Occipital lobe (tissue), 2 donors: ENCODE measurements around the gene MEF2D. TPM values are rescaled to one million over a fixed set of nuclear protein-coding genes. Genes with fewer than 3 reads are reported as not detected.

Experiments used
- DNase-seq: peaks from one replicate; lab custom pipeline; 2025; lab: John Stamatoyannopoulos, UW
- total RNA-seq: library from RNA; depleted of rRNA; stranded (reverse); fragments of >200 nt; gene quantifications from one replicate; pipeline ENCODE4 v1.2.3, GENCODE V29; 2014

MEF2D gene
- total RNA-seq, 1 donor from 2014 or later = 3.7 TPM

GRCh38 chr1:156470473-156470872 lies 30.1 kb downstream of the MEF2D start:
- no peak for DNase-seq

- no peak for DNase-seq
These were observed 31.8 kb downstream of the MEF2D start for GRCh38 chr1:156468693-156469345.

GRCh38 chr1:156467906-156468305 lies 32.7 kb downstream of the MEF2D start:
- DNase-seq = no peak

- no peak for DNase-seq
These were observed 33.2 kb downstream of the MEF2D start for GRCh38 chr1:156467385-156467784.

- DNase-seq = no peak
These were observed 34.7 kb downstream of the MEF2D start for GRCh38 chr1:156465747-156466365.

GRCh38 chr1:156464825-156465452 lies 35.6 kb downstream of the MEF2D start:
- DNase-seq = no peak

- no peak for DNase-seq
These were observed 36.2 kb downstream of the MEF2D start for GRCh38 chr1:156464335-156464734.

- DNase-seq = no peak
These were observed 36.7 kb downstream of the MEF2D start for GRCh38 chr1:156463874-156464273.

GRCh38 chr1:156462954-156463795 lies 37.4 kb downstream of the MEF2D start:
- no peak for DNase-seq

- DNase-seq = no peak
These were observed 38.6 kb downstream of the MEF2D start for GRCh38 chr1:156461781-156462647.

- DNase-seq = no peak
These were observed 39.5 kb downstream of the MEF2D start for GRCh38 chr1:156461109-156461508.

- DNase-seq = no peak
These were observed 40.0 kb downstream of the MEF2D start for GRCh38 chr1:156460525-156460924.

- no peak for DNase-seq
These were observed 42.4 kb downstream of the MEF2D start for GRCh38 chr1:156458181-156458503.

- peak; percentile 92 for DNase-seq
These were observed 43.7 kb downstream of the MEF2D start for GRCh38 chr1:156456625-156457465.

GRCh38 chr1:156455362-156455761 lies 45.2 kb downstream of the MEF2D start:
- no peak for DNase-seq

- DNase-seq = no peak
These were observed 47.7 kb downstream of the MEF2D start for GRCh38 chr1:156452907-156453306.

- DNase-seq = no peak
These were observed 48.9 kb downstream of the MEF2D start for GRCh38 chr1:156451505-156452160.

GRCh38 chr1:156448134-156448967 lies 52.2 kb downstream of the MEF2D start:
- no peak for DNase-seq

GRCh38 chr1:156445789-156446263 lies 54.7 kb downstream of the MEF2D start:
- DNase-seq = peak; percentile 70
